ENCODE data around the gene SLC47A2. TPM values are rescaled to one million over a fixed set of nuclear protein-coding genes. Genes with fewer than 3 reads are reported as not detected.

The SLC47A2 gene
- total and polyA plus RNA-seq, 9 of the 15 experiments (the other 6 are each of a cell fraction or from before 2014, with no cell fraction given), result not detected

DNA sequence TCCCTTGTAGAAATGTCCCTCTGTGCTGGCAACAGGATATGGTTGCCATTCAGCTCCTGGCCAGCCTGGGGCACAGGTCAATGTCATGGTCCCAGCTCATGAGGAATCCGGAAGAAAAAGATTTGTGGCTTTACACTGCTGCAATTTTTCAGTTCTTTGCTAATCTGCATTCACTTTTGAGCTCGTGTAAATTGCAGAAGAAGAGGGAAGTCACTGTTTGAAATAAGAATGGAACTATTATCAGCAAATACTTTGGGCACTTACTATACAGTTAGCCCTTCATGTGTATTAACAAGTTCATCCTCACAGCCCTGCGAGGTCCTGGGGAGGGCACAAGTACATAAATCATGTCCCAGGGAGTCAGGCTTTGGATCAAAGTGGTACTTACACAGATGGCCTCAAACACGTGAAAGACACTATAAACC lies 14.2 kb downstream of the SLC47A2 start:
- DNase-seq (ENCODE audit: extremely low read depth in 1 of 4, low spot score in 3 of 4), result no peak
- no TSS peak for BruUV-seq (replicated peaks)

More for the DNA sequence above, 14.2 kb downstream of the SLC47A2 start:
- H3K9ac ChIP-seq (ENCODE audit: insufficient read depth in 1 of 2, low read depth in 2 of 2, low read length in 2 of 2), result no peak overlapping the region
- 0% methylated on average over 4 of the region's 4 CpGs for WGBS (ENCODE audit: insufficient coverage, low coverage, missing lambda C conversion rate)
- no peaks in the 10 kb centered on the region for H3K9me3 ChIP-seq (replicated peaks; ENCODE audit: control insufficient read depth, insufficient read depth, low read depth, low read length)
- H3K27ac ChIP-seq (ENCODE audit: extremely low read depth, low read depth, low read length), result no peak overlapping the region
- ATAC-seq, result no peak
- no peak overlapping the region for H3K4me3 ChIP-seq
- ChIA-PET CTCF (ENCODE audit: low intra/inter-chr PET ratio) (no interaction called here), POLR2A (no interaction called here)
- no peaks in the 10 kb centered on the region for H3K79me2 ChIP-seq (ENCODE audit: control insufficient read depth, insufficient read depth, low read length)
- FAIRE-seq, result no peak
- no peaks in the 10 kb centered on the region; the same call in 1 of the 2 replicates for H4K20me1 ChIP-seq (replicated peaks; ENCODE audit: control insufficient read depth, insufficient read depth, low read length)
- no peak overlapping the region for H2AFZ ChIP-seq (ENCODE audit: low read depth, low read length)
- H3K4me2 ChIP-seq (ENCODE audit: insufficient read depth, low read length), result no peak overlapping the region
- peaks cover 0 to 8% of the 10 kb centered on the region in 2 experiments; a peak in 1 of 5 replicates for H3K27me3 ChIP-seq (ENCODE audit: control insufficient read depth in 2 of 2, insufficient read depth in 2 of 2, low read length in 2 of 2)
- no peak for TF ChIP-seq SRSF7 (optimal IDR thresholded peaks at IDR 0.05; ENCODE audit: low read depth, low read length)
- TF ChIP-seq ILK (tag; IDR thresholded peaks at IDR 0.05; ENCODE audit: borderline replicate concordance, low read depth), result no peak
- TF ChIP-seq, protein P1, sequence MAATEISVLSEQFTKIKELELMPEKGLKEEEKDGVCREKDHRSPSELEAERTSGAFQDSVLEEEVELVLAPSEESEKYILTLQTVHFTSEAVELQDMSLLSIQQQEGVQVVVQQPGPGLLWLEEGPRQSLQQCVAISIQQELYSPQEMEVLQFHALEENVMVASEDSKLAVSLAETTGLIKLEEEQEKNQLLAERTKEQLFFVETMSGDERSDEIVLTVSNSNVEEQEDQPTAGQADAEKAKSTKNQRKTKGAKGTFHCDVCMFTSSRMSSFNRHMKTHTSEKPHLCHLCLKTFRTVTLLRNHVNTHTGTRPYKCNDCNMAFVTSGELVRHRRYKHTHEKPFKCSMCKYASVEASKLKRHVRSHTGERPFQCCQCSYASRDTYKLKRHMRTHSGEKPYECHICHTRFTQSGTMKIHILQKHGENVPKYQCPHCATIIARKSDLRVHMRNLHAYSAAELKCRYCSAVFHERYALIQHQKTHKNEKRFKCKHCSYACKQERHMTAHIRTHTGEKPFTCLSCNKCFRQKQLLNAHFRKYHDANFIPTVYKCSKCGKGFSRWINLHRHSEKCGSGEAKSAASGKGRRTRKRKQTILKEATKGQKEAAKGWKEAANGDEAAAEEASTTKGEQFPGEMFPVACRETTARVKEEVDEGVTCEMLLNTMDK (IDR thresholded peaks at IDR 0.05; ENCODE audit: borderline replicate concordance, insufficient read depth, low read depth, low read length, poor library complexity, severe bottlenecking), result no peak
- no peak for TF ChIP-seq ARID3B (CRISPR knock-in tag; IDR thresholded peaks at IDR 0.05; ENCODE audit: borderline replicate concordance)
- TF ChIP-seq VEZF1 (CRISPR knock-in tag; IDR thresholded peaks at IDR 0.05), result no peak
- TF ChIP-seq MCM3 (IDR thresholded peaks at IDR 0.05), result no peak
- TF ChIP-seq, protein P2, sequence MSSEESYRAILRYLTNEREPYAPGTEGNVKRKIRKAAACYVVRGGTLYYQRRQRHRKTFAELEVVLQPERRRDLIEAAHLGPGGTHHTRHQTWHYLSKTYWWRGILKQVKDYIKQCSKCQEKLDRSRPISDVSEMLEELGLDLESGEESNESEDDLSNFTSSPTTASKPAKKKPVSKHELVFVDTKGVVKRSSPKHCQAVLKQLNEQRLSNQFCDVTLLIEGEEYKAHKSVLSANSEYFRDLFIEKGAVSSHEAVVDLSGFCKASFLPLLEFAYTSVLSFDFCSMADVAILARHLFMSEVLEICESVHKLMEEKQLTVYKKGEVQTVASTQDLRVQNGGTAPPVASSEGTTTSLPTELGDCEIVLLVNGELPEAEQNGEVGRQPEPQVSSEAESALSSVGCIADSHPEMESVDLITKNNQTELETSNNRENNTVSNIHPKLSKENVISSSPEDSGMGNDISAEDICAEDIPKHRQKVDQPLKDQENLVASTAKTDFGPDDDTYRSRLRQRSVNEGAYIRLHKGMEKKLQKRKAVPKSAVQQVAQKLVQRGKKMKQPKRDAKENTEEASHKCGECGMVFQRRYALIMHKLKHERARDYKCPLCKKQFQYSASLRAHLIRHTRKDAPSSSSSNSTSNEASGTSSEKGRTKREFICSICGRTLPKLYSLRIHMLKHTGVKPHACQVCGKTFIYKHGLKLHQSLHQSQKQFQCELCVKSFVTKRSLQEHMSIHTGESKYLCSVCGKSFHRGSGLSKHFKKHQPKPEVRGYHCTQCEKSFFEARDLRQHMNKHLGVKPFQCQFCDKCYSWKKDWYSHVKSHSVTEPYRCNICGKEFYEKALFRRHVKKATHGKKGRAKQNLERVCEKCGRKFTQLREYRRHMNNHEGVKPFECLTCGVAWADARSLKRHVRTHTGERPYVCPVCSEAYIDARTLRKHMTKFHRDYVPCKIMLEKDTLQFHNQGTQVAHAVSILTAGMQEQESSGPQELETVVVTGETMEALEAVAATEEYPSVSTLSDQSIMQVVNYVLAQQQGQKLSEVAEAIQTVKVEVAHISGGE (CRISPR knock-in tag; IDR thresholded peaks at IDR 0.05), result no peak
- no peak for TF ChIP-seq THRAP3 (IDR thresholded peaks at IDR 0.05; ENCODE audit: borderline replicate concordance)
- in situ Hi-C loops (cut with MboI), result no loop called here
- no peaks in the 10 kb centered on the region for H3K36me3 ChIP-seq (ENCODE audit: control insufficient read depth, insufficient read depth, low read length)
- intact Hi-C loops (cut with micrococcal nuclease), result no loop called here
- 0 out of 5 replicates have a peak, but pooled peaks cover 0 to 3% of the 10 kb centered on the region in 2 experiments for H3K4me1 ChIP-seq (replicated peaks in 1 of 2; ENCODE audit: control insufficient read depth in 2 of 2, insufficient read depth in 2 of 2, low read length in 2 of 2)
- H3K9me1 ChIP-seq (ENCODE audit: control insufficient read depth, insufficient read depth, low read length), result no peaks in the 10 kb centered on the region
